Dendritic cell treated with granulocyte-macrophage colony-stimulating factor and Interleukin-4, amounts not matched to agents 40 ng/mL and 50 ng/mL, for 4 days (primary cell): ENCODE results near the gene LUC7L2.
"Not testable (repeated sequence)": the region's sequence is repeated elsewhere in the genome, so short reads cannot be mapped to it uniquely, and the experiment has no call there.

Experiments
- H3K27ac Mint-ChIP-seq: one replicate; pipeline ENCODE4 v1.8.0; 2022; ENCODE audit warnings: mild to moderate bottlenecking, mixed read lengths
- H3K27me3 Mint-ChIP-seq: one replicate; pipeline ENCODE4 v1.8.0; 2022; ENCODE audit warnings: mild to moderate bottlenecking, mixed read lengths
- H3K36me3 Mint-ChIP-seq: one replicate; pipeline ENCODE4 v1.8.0; 2022; ENCODE audit warnings: low read depth, mixed read lengths
- H3K4me1 Mint-ChIP-seq: one replicate; pipeline ENCODE4 v1.8.0; 2022; ENCODE audit warnings: low read depth, mixed read lengths
- H3K4me3 Mint-ChIP-seq: one replicate; pipeline ENCODE4 v1.8.0; 2022; ENCODE audit warnings: mild to moderate bottlenecking, moderate library complexity, mixed read lengths
- H3K9me3 Mint-ChIP-seq: one replicate; pipeline ENCODE4 v1.8.0; 2022; ENCODE audit warnings: mixed read lengths
- intact Hi-C: fragments of 100-400 bp; cut with micrococcal nuclease; formaldehyde crosslinking; loops from one replicate; pipeline ENCODE4 v1.15.0; 2022

Gene LUC7L2

GRCh38 chr7:139340037-139340807, 19.5 kb upstream of the LUC7L2 start:
- Mint-ChIP-seq H3K9me3 (no peaks in the 10 kb centered on the region), H3K27me3 (no peaks in the 10 kb centered on the region), H3K36me3 (peaks cover 21% of the 10 kb centered on the region), H3K4me3 (peak overlapping the region; percentile 86), H3K4me1 (peaks cover 24% of the 10 kb centered on the region), H3K27ac (peak overlapping the region; percentile 100)
- intact Hi-C loops, result loop anchor here (2.0 kb wide), 2 partner anchors 109 to 231 kb away; partner anchors contain the start of genes UBN2 and ZC3HAV1

GRCh38 chr7:139340808-139341057, 19.0 kb upstream of the LUC7L2 start:
- peaks cover 21% of the 10 kb centered on the region for H3K36me3 Mint-ChIP-seq
- H3K27ac Mint-ChIP-seq, result peak overlapping the region; percentile 100
- H3K27me3 Mint-ChIP-seq, result no peaks in the 10 kb centered on the region
- intact Hi-C loops, result loop anchor here (1.0 to 2.0 kb wide), 3 partner anchors 19 to 232 kb away; partner anchors contain the start of genes LUC7L2, UBN2 and ZC3HAV1
- H3K9me3 Mint-ChIP-seq, result no peaks in the 10 kb centered on the region
- peak overlapping the region; percentile 86 for H3K4me3 Mint-ChIP-seq
- H3K4me1 Mint-ChIP-seq, result peaks cover 28% of the 10 kb centered on the region

- Mint-ChIP-seq H3K4me1 (peaks cover 28% of the 10 kb centered on the region), H3K27ac (peak within 1 kb of the TSS; percentile 100), H3K36me3 (peaks cover 24% of the 10 kb centered on the region), H3K9me3 (no peaks in the 10 kb centered on the region), H3K27me3 (no peaks in the 10 kb centered on the region), H3K4me3 (peak within 1 kb of the TSS; percentile 86)
- intact Hi-C loops, result loop anchor here (1.0 to 2.0 kb wide), 3 partner anchors 18 to 232 kb away; partner anchors contain the start of genes LUC7L2, UBN2 and ZC3HAV1
Measured at GRCh38 chr7:139341058-139341775, 18.5 kb upstream of the LUC7L2 start, which contains the start of gene FMC1. FMC1 (plus strand) TSS chr7:139341337; CDS start chr7:139341385, 48 bp downstream.

GRCh38 chr7:139341776-139342226, 17.9 kb upstream of the LUC7L2 start:
- intact Hi-C loops, result loop anchor here (1.0 to 2.0 kb wide), 3 partner anchors 18 to 233 kb away; partner anchors contain the start of genes LUC7L2, UBN2 and ZC3HAV1
- peak overlapping the region; percentile 100 for H3K27ac Mint-ChIP-seq
- no peaks in the 10 kb centered on the region for H3K27me3 Mint-ChIP-seq
- H3K36me3 Mint-ChIP-seq, result peaks cover 30% of the 10 kb centered on the region
- H3K4me3 Mint-ChIP-seq, result peak overlapping the region; percentile 86
- H3K9me3 Mint-ChIP-seq, result no peaks in the 10 kb centered on the region
- H3K4me1 Mint-ChIP-seq, result peaks cover 28% of the 10 kb centered on the region

- Mint-ChIP-seq H3K36me3 (peaks cover 59% of the 10 kb centered on the region), H3K4me1 (peaks cover 24% of the 10 kb centered on the region), H3K27ac (no peak overlapping the region), H3K9me3 (no peaks in the 10 kb centered on the region), H3K4me3 (no peak overlapping the region), H3K27me3 (no peaks in the 10 kb centered on the region)
- intact Hi-C loops, result no loop called here
Measured at GRCh38 chr7:139345042-139345441, 14.7 kb upstream of the LUC7L2 start.

DNA sequence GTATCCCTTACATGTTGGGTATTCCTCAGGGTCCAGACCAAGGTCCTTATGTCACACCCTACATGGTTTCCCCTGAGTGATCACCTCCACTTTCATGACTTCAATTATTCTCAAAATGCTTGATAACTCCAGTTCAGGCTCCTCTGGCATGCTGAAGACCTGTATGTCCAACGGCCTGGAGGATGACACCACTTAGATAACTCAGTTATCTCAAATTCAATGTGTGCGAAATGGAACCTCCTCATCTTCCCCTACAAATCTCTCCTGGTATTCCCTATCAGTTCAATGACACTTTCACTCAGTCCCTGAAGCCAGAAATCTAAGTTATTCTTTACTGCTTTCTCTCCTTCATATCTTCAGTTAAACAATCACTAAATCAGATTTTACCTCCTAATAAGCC, 8.7 kb upstream of the LUC7L2 start:
- peaks cover 69% of the 10 kb centered on the region for H3K36me3 Mint-ChIP-seq
- H3K27me3 Mint-ChIP-seq, result no peaks in the 10 kb centered on the region
- H3K9me3 Mint-ChIP-seq, result no peaks in the 10 kb centered on the region
- intact Hi-C loops, result no loop called here
- peaks cover 20% of the 10 kb centered on the region for H3K4me1 Mint-ChIP-seq
- no peak overlapping the region for H3K4me3 Mint-ChIP-seq
- H3K27ac Mint-ChIP-seq, result no peak overlapping the region

GRCh38 chr7:139354729-139355128, 5.0 kb upstream of the LUC7L2 start:
- Mint-ChIP-seq H3K27me3 (no peaks in the 10 kb centered on the region), H3K4me3 (no peak overlapping the region)
- intact Hi-C loops, result no loop called here

DNA sequence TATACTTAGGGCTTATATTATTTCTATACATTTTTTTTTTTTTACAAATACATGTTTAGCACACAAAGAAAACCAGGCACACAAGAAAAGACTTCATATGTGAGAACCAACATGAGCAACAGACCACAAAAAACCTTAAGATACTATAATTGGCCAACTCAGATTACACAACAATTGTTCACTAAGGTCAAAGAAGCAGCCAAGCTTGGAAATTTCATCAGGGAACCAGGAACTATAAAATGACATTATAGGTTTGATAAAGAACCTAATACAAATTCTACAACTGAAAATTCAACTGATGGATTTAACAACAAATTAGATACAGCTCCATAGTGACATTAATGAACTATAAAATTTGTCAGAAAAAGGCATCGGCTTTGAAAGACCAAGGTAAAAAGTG, 4.4 kb upstream of the LUC7L2 start:
- Mint-ChIP-seq H3K4me1 (peaks cover 20% of the 10 kb centered on the region), H3K27me3 (no peaks in the 10 kb centered on the region), H3K27ac (no peak overlapping the region), H3K9me3 (no peaks in the 10 kb centered on the region), H3K36me3 (peaks cover 46% of the 10 kb centered on the region), H3K4me3 (no peak overlapping the region)
- intact Hi-C loops, result no loop called here

More at GRCh38 chr7:139354729-139355128, 5.0 kb upstream of the LUC7L2 start:
- peaks cover 46% of the 10 kb centered on the region for H3K36me3 Mint-ChIP-seq
- peaks cover 20% of the 10 kb centered on the region for H3K4me1 Mint-ChIP-seq
- H3K27ac Mint-ChIP-seq, result no peak overlapping the region
- H3K9me3 Mint-ChIP-seq, result no peaks in the 10 kb centered on the region

GRCh38 chr7:139357729-139358506, 1.8 kb upstream of the LUC7L2 start:
- Mint-ChIP-seq H3K27ac (peak overlapping the region; percentile 98), H3K4me3 (peak overlapping the region; percentile 86), H3K36me3 (peaks cover 41% of the 10 kb centered on the region), H3K4me1 (peaks cover 20% of the 10 kb centered on the region)
- intact Hi-C loops, H3K9me3 Mint-ChIP-seq, H3K27me3 Mint-ChIP-seq: not testable (repeated sequence)

DNA sequence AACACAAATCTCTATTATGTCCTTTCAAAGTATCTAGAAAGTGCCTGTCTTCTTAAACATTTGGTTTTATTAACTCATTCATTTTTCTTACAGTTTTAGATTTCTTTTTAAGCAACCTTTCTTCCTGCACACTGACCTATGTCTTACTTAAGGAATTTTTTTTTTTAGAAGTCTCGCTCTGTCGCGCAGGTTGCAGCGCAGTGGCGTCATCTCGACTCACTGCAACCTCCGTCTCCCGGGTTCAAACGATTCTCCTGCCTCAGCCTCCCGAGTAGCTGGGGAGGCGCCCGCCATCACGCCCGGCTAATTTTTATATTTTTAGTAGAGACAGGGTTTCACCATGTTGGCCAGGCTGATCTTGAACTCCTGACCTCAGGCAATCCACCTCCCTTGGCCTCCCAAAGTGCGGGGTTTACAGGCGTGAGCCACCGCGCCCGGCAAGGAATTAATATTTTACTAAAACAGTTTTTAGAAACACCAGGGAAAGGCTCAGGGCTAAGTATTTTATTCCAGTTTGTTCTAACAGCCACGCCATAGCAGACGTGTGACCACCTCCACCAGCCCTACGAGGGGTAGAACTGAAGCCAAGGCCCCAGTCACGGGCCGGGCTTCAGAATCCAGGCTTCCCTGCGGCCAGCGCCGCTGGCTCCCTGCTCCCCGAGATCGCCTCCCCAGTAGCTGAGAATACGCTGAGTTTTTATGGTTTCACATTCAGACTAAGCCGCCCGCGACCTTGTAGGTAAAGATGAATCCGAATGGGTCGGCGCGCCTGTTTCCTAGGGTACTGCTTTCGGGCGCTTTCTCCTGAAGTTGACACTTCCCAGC, 941 bp upstream of the LUC7L2 start:
- intact Hi-C loops, result loop anchor here (1.0 kb wide), 1 partner anchor 17 kb away; the partner anchor contains the start of gene FMC1
- H3K27me3 Mint-ChIP-seq, result no peaks in the 10 kb centered on the region

DNA sequence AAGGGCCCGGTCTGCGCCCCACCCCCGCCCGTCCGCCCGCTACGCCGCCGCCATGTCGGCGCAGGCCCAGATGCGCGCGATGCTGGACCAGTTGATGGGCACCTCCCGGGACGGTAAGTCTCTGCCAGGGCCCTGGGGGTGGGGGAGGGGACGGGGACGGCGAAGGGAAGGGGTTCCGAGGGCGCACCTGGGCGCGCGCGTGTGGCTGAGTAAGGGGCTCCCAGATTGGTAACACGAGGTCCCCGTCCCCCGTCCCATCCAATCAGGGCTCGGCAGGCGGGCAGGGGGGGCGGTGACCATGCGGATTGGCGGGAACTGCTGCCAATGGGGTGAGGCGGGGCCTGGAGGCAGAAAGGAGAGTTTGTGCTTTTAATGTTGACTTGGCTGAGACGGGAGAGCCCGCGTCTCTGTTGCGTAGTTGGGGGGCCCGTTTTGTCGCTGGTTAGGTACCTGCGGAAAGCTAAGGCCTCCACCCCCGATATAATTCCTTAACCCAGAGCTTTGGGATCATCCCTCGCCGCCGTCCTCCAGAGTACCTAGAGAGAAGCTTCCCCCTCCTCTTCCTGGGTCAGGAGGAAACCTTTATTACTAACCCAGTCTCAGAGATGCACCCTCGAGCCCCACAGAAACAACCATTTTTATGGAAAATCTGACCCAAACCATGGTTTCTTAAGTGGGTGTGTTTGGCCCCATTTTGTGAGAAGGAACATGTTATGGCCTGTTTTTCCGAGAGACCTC, 685 bp downstream of the LUC7L2 start:
- peak overlapping the region; percentile 86 for H3K4me3 Mint-ChIP-seq
- intact Hi-C loops, result no loop called here
- peaks cover 44% of the 10 kb centered on the region for H3K36me3 Mint-ChIP-seq
- peaks cover 19% of the 10 kb centered on the region for H3K4me1 Mint-ChIP-seq
- no peaks in the 10 kb centered on the region for H3K27me3 Mint-ChIP-seq
- H3K27ac Mint-ChIP-seq, result peak overlapping the region; percentile 98
- H3K9me3 Mint-ChIP-seq, result no peaks in the 10 kb centered on the region

More for the DNA sequence above, 941 bp upstream of the LUC7L2 start:
- Mint-ChIP-seq H3K4me1 (peaks cover 23% of the 10 kb centered on the region), H3K36me3 (peaks cover 40% of the 10 kb centered on the region), H3K27ac (peak overlapping the region; percentile 98), H3K9me3 (no peaks in the 10 kb centered on the region), H3K4me3 (peak overlapping the region; percentile 86)

DNA sequence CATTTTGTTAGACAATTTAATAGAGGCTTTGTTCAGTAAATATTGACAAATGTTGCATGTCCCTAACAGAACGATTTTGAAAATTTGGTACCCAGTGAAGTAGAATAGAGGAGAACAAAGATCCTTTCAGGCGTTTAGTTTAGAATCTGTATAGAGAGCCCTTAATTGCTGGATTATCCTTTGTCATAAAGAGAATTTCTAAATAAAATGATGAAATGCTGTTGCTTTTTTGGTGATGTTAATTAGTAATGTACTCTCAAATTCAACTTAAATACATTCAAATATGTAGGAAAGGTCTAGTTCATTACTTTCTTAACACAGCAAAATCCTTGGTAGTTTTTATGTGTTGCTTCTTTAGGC, 1.2 kb downstream of the LUC7L2 start:
- H3K4me1 Mint-ChIP-seq, result peaks cover 19% of the 10 kb centered on the region
- peaks cover 44% of the 10 kb centered on the region for H3K36me3 Mint-ChIP-seq
- H3K27ac Mint-ChIP-seq, result peak overlapping the region; percentile 98
- no peaks in the 10 kb centered on the region for H3K27me3 Mint-ChIP-seq
- H3K9me3 Mint-ChIP-seq, result no peaks in the 10 kb centered on the region
- intact Hi-C loops, result no loop called here
- H3K4me3 Mint-ChIP-seq, result peak overlapping the region; percentile 86
